Measurements from ENCODE around the gene RNF227. TPM values are rescaled to one million over a fixed set of nuclear protein-coding genes. Genes with fewer than 3 reads are reported as not detected.

The RNF227 gene
- total RNA-seq, 1 experiment from 2014 or later, result 0.83 TPM

- TF ChIP-seq HMGA2 (CRISPR knock-in tag; IDR thresholded peaks at IDR 0.05) (no peak), PREB (CRISPR knock-in tag; IDR thresholded peaks at IDR 0.05; ENCODE audit: borderline replicate concordance) (no peak), IRF2 (CRISPR knock-in tag; IDR thresholded peaks at IDR 0.05; ENCODE audit: borderline replicate concordance, low read depth) (no peak), ZNF396 (CRISPR knock-in tag; IDR thresholded peaks at IDR 0.05; ENCODE audit: borderline replicate concordance) (no peak), TEAD4 (CRISPR knock-in tag; IDR thresholded peaks at IDR 0.05) (no peak)
These were observed 12.7 kb downstream of the RNF227 start (continued) for GRCh38 chr17:7903154-7904103.

GRCh38 chr17:7897773-7898172, 18.3 kb downstream of the RNF227 start:
- Mint-ChIP-seq H3K4me3 (no peak overlapping the region), H3K27ac (no peak overlapping the region), H3K27me3 (ENCODE audit: low read depth) (no peaks in the 10 kb centered on the region), H3K36me3 (peaks cover 27% of the 10 kb centered on the region; the same call in 1 of the 2 replicates), H3K4me1 (no peaks in the 10 kb centered on the region), H3K9me3 (no peaks in the 10 kb centered on the region)
- no peak for ATAC-seq
- CTCF ChIA-PET, result interaction anchor here (1.1 kb wide), 1 partner anchor 196 kb away, joined by 3 read pairs; no protein-coding TSS in a partner anchor
- TF ChIP-seq IRF2 (CRISPR knock-in tag; IDR thresholded peaks at IDR 0.05; ENCODE audit: borderline replicate concordance, low read depth) (no peak), E2F4 (CRISPR knock-in tag; IDR thresholded peaks at IDR 0.05; ENCODE audit: borderline replicate concordance, low read depth) (no peak), TP53 (CRISPR knock-in tag; IDR thresholded peaks at IDR 0.05) (no peak), ARID4B (CRISPR knock-in tag; IDR thresholded peaks at IDR 0.05; ENCODE audit: borderline replicate concordance) (no peak), GABPB1 (CRISPR knock-in tag; IDR thresholded peaks at IDR 0.05) (no peak), NFYB (CRISPR knock-in tag; conservative IDR thresholded peaks at IDR 0.05; ENCODE audit: low read depth) (no peak), CTCF (IDR thresholded peaks at IDR 0.05) (no peak), CDX4 (CRISPR knock-in tag; IDR thresholded peaks at IDR 0.05; ENCODE audit: borderline replicate concordance) (no peak), KAT7 (CRISPR knock-in tag; IDR thresholded peaks at IDR 0.05; ENCODE audit: borderline replicate concordance) (no peak), ZMAT4 (CRISPR knock-in tag; IDR thresholded peaks at IDR 0.05) (no peak), JUN (CRISPR knock-in tag; IDR thresholded peaks at IDR 0.05) (no peak)
- POLR2A ChIA-PET, result no interaction called here
- no peak for DNase-seq (ENCODE audit: low spot score)
